ENCODE data around the gene KRT10. TPM values are rescaled to one million over a fixed set of nuclear protein-coding genes. Genes with fewer than 3 reads are reported as not detected.

Gene KRT10
- total RNA-seq, 3 donors from 2014 or later (not counting 1 experiment from before 2014, with no cell fraction given) = 23.6 to 35.9 (median 25.5) TPM

DNA sequence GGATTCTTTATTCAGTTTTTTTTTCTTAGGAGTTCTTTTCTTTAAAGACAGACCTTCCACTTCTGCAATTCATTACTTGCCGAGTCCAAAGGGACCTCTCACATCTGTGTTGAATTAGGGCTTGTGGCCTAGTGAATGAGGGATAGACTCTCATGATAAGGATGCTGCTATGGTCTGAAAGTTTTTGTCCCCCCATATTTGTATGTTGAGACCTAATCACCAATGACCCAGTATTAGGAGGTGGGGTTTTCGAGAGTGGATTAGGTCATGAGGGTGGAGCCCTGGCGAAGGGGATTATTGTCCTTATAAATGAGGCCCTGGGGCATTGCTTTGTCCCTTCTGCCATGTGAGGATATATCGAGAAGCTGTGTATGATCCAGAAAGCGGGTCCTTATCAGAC, 35.1 kb upstream of the KRT10 start:
- H3K27ac ChIP-seq (ENCODE audit: low read length) = no peak overlapping the region
- 91% methylated on average over 4 of the region's 5 CpGs for WGBS (ENCODE audit: insufficient coverage)
- intact Hi-C loops (cut with micrococcal nuclease) = no loop called here
- H3K4me3 ChIP-seq (ENCODE audit: low read length) = no peak overlapping the region
- Mint-ChIP-seq H3K36me3 (no peaks in the 10 kb centered on the region), H3K9me3 (no peaks in the 10 kb centered on the region), H3K27ac (no peak overlapping the region), H3K4me1 (no peaks in the 10 kb centered on the region), H3K27me3 (ENCODE audit: low read depth in 2 of 2) (peaks cover 20 to 49% of the 10 kb centered on the region in 2 donors), H3K4me3 (no peak overlapping the region)
- TF ChIP-seq, protein P1, sequence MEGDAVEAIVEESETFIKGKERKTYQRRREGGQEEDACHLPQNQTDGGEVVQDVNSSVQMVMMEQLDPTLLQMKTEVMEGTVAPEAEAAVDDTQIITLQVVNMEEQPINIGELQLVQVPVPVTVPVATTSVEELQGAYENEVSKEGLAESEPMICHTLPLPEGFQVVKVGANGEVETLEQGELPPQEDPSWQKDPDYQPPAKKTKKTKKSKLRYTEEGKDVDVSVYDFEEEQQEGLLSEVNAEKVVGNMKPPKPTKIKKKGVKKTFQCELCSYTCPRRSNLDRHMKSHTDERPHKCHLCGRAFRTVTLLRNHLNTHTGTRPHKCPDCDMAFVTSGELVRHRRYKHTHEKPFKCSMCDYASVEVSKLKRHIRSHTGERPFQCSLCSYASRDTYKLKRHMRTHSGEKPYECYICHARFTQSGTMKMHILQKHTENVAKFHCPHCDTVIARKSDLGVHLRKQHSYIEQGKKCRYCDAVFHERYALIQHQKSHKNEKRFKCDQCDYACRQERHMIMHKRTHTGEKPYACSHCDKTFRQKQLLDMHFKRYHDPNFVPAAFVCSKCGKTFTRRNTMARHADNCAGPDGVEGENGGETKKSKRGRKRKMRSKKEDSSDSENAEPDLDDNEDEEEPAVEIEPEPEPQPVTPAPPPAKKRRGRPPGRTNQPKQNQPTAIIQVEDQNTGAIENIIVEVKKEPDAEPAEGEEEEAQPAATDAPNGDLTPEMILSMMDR (IDR thresholded peaks at IDR 0.05) = no peak
- no peak for DNase-seq
- no peak for ATAC-seq
- H3K27me3 ChIP-seq (ENCODE audit: control insufficient read depth, insufficient read depth, low read length) = peaks cover 1% of the 10 kb centered on the region
- H3K9me3 ChIP-seq (ENCODE audit: control insufficient read depth, insufficient read depth, low read length) = no peaks in the 10 kb centered on the region
- no peaks in the 10 kb centered on the region for H3K36me3 ChIP-seq (ENCODE audit: control insufficient read depth, insufficient read depth, low read length)
- H3K4me1 ChIP-seq (ENCODE audit: control insufficient read depth, insufficient read depth, low read length) = no peaks in the 10 kb centered on the region

DNA sequence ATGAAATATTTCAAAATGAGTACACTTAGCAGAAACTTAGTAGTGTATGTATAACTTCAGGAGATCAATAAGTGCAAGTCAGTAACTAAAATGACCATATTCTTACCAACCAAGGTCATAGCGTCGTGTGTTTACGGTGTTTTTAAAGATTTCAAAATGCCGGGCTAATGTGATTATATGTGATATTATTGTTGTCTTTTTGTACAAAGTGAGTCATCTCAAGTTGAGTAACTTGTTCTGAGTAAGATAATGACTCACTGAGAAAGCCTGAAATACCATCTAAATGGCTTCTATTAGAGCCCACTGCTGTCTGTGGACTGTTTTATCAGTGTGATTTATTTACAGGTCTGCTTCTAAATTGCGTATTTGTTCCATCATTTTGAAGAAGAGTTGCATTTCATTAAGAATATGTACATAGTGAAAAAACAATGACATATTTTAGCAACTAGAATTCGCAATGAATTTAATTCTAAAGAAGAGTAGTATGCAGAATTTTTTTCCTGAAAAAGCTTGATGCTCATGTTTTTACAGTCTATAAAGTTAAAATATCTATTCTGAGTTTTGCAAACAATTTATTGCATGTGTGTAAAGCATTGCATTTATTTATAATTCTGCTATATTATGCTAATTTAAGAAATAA, 31.9 kb upstream of the KRT10 start:
- ATAC-seq (peak in 1 of 3 donors; percentile 43), DNase-seq (no peak)
- H3K9me3 ChIP-seq (ENCODE audit: control insufficient read depth, insufficient read depth, low read length) = no peaks in the 10 kb centered on the region
- Mint-ChIP-seq H3K27me3 (ENCODE audit: low read depth in 2 of 2) (peaks cover 24 to 44% of the 10 kb centered on the region in 2 donors), H3K36me3 (no peaks in the 10 kb centered on the region), H3K9me3 (no peaks in the 10 kb centered on the region), H3K4me3 (no peak overlapping the region), H3K27ac (no peak overlapping the region), H3K4me1 (no peaks in the 10 kb centered on the region)
- intact Hi-C loops (cut with micrococcal nuclease) = no loop called here
- H3K27ac ChIP-seq (ENCODE audit: low read length) = no peak overlapping the region
- H3K4me3 ChIP-seq (ENCODE audit: low read length) = no peak overlapping the region
- H3K36me3 ChIP-seq (ENCODE audit: control insufficient read depth, insufficient read depth, low read length) = no peaks in the 10 kb centered on the region
- peaks cover 6% of the 10 kb centered on the region for H3K27me3 ChIP-seq (ENCODE audit: control insufficient read depth, insufficient read depth, low read length)
- no peaks in the 10 kb centered on the region for H3K4me1 ChIP-seq (ENCODE audit: control insufficient read depth, insufficient read depth, low read length)
- TF ChIP-seq, protein P1 (IDR thresholded peaks at IDR 0.05) = no peak
- WGBS (ENCODE audit: insufficient coverage) = 63% methylated on average over 1 of the region's 6 CpGs

DNA sequence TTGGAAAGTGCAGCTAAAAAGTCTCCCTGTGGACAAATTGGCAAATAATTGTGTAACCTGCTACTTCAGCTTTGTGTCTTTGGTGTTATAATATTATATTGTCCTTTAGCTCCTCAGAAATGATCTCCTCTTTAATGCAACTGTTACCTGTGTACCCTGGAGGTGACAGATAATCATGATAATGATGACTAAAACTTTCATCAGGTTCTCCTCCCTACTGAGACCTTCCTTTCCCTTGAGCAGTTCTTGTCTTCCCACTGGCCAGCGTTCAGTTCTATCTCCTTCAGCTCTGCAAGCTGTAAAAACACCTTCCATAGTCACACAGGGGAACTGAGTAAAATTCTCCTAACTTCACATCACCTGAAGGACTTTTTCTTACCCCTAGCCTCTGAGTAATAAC, 29.9 kb upstream of the KRT10 start:
- TF ChIP-seq, protein P1 (IDR thresholded peaks at IDR 0.05) = no peak
- Mint-ChIP-seq H3K27ac (no peak overlapping the region), H3K9me3 (no peaks in the 10 kb centered on the region), H3K36me3 (no peaks in the 10 kb centered on the region), H3K27me3 (ENCODE audit: low read depth in 2 of 2) (peaks cover 30 to 42% of the 10 kb centered on the region in 2 donors), H3K4me1 (no peaks in the 10 kb centered on the region), H3K4me3 (no peak overlapping the region)
- no peak overlapping the region for H3K4me3 ChIP-seq (ENCODE audit: low read length)
- no peaks in the 10 kb centered on the region for H3K9me3 ChIP-seq (ENCODE audit: control insufficient read depth, insufficient read depth, low read length)
- H3K27ac ChIP-seq (ENCODE audit: low read length) = no peak overlapping the region
- intact Hi-C loops (cut with micrococcal nuclease) = no loop called here
- no peaks in the 10 kb centered on the region for H3K4me1 ChIP-seq (ENCODE audit: control insufficient read depth, insufficient read depth, low read length)
- ATAC-seq (no peak), DNase-seq (no peak)
- 65% methylated on average over 1 of the region's 1 CpG for WGBS (ENCODE audit: insufficient coverage)
- H3K36me3 ChIP-seq (ENCODE audit: control insufficient read depth, insufficient read depth, low read length) = no peaks in the 10 kb centered on the region
- H3K27me3 ChIP-seq (ENCODE audit: control insufficient read depth, insufficient read depth, low read length) = peaks cover 9% of the 10 kb centered on the region
